SW480 (cell line): ENCODE measurements around the gene PCDH9.

Source experiments
- DNase-seq: peaks from one replicate; pipeline ENCODE4 v3.0.0-alpha.2; 2016; ENCODE audit warnings: low spot score

Gene PCDH9

GRCh38 chr13:67156723-67157060 lies 73.4 kb downstream of the PCDH9 start:
- DNase-seq: no peak

GRCh38 chr13:67155898-67156722 lies 74.0 kb downstream of the PCDH9 start:
- no peak for DNase-seq

- no peak for DNase-seq
Observed at GRCh38 chr13:67152085-67152484, 78.1 kb downstream of the PCDH9 start.

GRCh38 chr13:67151652-67152051 lies 78.5 kb downstream of the PCDH9 start:
- no peak for DNase-seq

- no peak for DNase-seq
Observed at GRCh38 chr13:67150608-67151007, 79.5 kb downstream of the PCDH9 start.

GRCh38 chr13:67148161-67148571 lies 82.0 kb downstream of the PCDH9 start:
- DNase-seq: no peak

GRCh38 chr13:67147342-67148133 lies 82.6 kb downstream of the PCDH9 start:
- no peak for DNase-seq

- DNase-seq: no peak
Observed at GRCh38 chr13:67146523-67147130, 83.5 kb downstream of the PCDH9 start.

GRCh38 chr13:67145950-67146349 lies 84.2 kb downstream of the PCDH9 start:
- DNase-seq: no peak

GRCh38 chr13:67143544-67144115 lies 86.5 kb downstream of the PCDH9 start:
- no peak for DNase-seq

- no peak for DNase-seq
Observed at GRCh38 chr13:67140006-67140405, 90.1 kb downstream of the PCDH9 start.

- DNase-seq: no peak
Observed at GRCh38 chr13:67139551-67139950, 90.6 kb downstream of the PCDH9 start.

GRCh38 chr13:67138970-67139369 lies 91.2 kb downstream of the PCDH9 start:
- no peak for DNase-seq

GRCh38 chr13:67137044-67137735 lies 92.9 kb downstream of the PCDH9 start:
- no peak for DNase-seq

GRCh38 chr13:67136157-67136556 lies 94.0 kb downstream of the PCDH9 start:
- no peak for DNase-seq

- no peak for DNase-seq
Observed at GRCh38 chr13:67135356-67135755, 94.8 kb downstream of the PCDH9 start.

- no peak for DNase-seq
Observed at GRCh38 chr13:67134417-67135129, 95.6 kb downstream of the PCDH9 start.

GRCh38 chr13:67133476-67133875 lies 96.7 kb downstream of the PCDH9 start:
- no peak for DNase-seq

- no peak for DNase-seq
Observed at GRCh38 chr13:67131393-67131792, 98.7 kb downstream of the PCDH9 start.

- DNase-seq: no peak
Observed at GRCh38 chr13:67130444-67130843, 99.7 kb downstream of the PCDH9 start.

GRCh38 chr13:67128136-67128535 lies 102.0 kb downstream of the PCDH9 start:
- DNase-seq: no peak
